Activated T-cell treated with anti-CD3 and anti-CD28 coated beads, Interleukin-2, amount 50 U/mL, for 48 hours (primary cell): ENCODE data around the gene ELAPOR1.
A peak's percentile ranks its signal among the peaks of the same experiment; 100 is the strongest.

Experiments used
- DNase-seq, 2 experiments: peaks; one replicate each; pipeline ENCODE4 v3.0.0-alpha.2; 2020

ELAPOR1 gene

GRCh38 chr1:109113590-109114341 is at the start of gene ELAPOR1:
Gene ELAPOR1, plus strand, starts transcription at chr1:109114115. Its CDS starts 69 bp downstream, at chr1:109114184.
- DNase-seq: peak; percentile 80 to 83

DNA sequence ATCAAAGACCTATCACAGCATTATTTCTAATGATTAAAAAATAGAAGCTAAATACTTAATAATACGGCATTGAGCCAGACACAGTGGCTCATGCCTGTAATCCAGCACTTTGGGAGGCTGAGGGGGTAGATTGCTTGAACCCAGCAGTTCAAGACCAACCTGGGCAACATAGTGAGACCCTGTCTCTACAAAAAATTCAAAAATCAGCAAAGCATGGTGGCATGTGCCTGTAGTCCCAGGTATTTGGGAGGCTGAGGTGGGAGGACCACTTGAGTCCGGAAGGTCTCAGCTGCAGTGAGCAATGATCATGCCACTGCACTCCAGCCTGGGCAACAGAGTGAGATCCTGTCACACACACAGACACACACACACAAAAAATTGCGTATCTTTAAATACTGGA is 48.8 kb upstream of the ELAPOR1 start:
- no peak for DNase-seq

GRCh38 chr1:109067883-109068282 is 46.0 kb upstream of the ELAPOR1 start:
- DNase-seq: no peak

DNA sequence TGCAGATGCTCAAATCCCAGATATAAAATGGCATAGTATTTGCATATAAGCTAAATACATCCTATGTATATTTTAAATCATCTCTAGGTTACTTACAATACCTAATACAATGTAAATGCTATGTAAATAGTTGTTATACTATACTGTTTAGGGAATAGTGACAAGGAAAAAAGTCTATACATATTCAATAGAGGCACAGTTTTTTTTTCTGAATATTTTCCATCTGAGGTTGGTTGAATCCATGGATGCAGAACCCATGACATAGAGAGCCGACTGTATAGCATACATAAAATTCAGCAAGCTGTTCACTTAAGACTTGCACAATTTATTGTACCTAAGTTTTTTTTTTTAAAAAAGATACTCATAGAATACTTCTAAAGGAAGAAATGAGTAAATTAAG is 44.6 kb upstream of the ELAPOR1 start:
- DNase-seq: no peak

DNA sequence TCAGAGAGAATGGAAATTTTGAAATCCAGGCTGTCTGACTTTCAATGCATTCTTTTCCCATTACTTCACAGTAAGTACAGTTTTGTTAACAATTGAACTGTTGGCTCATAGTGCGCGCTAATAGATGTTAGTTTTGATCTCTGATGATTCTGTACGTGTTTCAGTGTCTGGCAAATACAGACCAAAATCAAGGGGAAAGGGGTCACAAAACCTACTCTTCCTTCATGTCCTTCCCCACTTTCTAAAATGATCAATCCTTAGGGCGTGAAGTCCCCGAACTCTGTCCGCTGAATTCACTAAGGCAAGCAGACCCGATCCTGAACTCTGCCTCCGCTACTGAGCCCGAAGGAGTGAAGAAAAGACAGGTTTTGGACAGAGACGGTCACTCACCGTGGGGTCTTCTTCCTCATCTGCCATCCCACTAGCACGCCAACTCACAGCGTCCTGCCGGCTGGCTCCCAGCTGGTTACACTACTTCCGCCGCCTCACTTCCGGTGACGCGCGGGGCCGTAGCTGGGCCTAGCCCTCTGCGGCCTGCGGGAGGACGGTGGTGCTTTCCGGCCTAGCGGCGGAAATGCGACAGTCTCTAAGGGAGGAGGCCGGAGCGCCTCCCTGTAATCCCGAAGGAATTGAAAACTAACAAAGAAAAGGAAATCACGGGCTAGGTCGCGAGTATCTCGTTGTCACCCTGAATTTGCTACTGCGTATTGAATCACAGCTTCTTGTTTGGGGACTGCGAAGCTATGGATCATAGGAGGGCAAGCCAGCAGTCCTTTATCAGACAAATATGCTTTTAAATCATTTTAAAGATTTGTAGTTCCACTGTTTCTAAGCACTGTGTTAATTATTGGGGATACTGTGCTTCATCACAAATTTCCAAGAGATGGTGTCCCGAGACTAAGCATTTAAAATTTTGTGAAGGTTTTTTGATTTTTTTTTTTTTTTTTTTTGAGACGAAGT is 38.1 kb upstream of the ELAPOR1 start, which contains the start of gene TAF13:
TAF13 (minus strand) TSS at position 473 of the 960 bp plus-strand sequence; CDS start at position 417, 56 bp downstream.
- DNase-seq: peak; percentile 91 to 92

- DNase-seq: no peak
Observed at GRCh38 chr1:109078317-109078716, 35.6 kb upstream of the ELAPOR1 start.

DNA sequence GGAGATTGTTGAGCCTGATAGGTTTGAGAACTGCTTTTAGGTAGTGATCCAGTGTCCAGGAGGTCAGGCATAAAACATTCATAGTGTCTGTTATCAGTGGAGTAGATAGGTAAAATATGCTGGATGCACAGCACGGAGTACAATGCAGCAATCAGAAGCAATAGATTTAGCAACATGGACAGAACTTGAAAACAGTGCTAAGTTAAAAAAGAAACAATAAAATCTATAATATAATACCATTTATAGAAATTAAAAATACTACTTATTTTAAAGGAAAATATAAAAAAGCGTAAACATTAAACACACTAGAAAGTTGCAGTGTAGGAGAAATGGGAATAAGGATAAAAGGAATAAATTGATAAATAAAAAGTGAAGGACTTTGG is 34.7 kb upstream of the ELAPOR1 start:
- DNase-seq: no peak

GRCh38 chr1:109080441-109081082 is 33.4 kb upstream of the ELAPOR1 start:
- DNase-seq: no peak

DNA sequence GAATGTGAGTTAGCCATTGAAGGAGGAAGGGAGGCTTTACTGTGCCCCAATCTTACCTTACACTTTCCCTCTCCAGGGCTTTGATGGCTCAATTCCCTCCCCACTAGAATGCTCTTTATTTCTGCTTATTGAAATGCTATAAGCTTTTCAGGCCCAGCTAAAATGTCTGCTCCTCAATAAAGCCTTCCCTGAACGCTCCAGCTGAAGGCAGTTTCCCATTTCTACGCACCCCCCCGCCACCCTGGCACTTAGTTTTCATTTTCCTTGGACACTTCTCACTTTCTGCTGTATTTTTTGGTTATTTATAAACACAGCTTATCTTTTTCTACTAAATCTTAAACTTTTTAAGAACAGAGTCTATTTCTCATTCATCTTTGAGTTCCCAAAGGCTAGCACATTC is 30.4 kb upstream of the ELAPOR1 start:
- DNase-seq: no peak

DNA sequence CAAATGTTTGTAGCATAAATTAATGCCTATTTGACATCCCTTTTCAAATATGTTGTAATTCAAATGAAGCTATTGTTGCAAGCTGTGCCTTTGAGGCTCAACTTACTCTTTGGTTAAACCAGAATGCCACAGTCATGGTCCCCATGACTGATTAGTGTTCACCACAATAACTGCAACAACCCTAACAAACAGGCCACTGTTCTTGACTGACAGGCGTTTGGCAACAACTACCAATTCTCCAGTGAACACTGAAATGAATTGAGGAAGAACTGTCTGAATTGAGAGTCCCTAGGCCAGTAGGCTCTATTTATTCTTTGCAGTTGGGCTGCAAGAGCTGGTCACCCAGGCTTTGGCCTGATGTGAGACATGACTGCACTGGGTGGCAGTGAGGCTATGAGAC is 30.0 kb upstream of the ELAPOR1 start:
- no peak for DNase-seq

DNA sequence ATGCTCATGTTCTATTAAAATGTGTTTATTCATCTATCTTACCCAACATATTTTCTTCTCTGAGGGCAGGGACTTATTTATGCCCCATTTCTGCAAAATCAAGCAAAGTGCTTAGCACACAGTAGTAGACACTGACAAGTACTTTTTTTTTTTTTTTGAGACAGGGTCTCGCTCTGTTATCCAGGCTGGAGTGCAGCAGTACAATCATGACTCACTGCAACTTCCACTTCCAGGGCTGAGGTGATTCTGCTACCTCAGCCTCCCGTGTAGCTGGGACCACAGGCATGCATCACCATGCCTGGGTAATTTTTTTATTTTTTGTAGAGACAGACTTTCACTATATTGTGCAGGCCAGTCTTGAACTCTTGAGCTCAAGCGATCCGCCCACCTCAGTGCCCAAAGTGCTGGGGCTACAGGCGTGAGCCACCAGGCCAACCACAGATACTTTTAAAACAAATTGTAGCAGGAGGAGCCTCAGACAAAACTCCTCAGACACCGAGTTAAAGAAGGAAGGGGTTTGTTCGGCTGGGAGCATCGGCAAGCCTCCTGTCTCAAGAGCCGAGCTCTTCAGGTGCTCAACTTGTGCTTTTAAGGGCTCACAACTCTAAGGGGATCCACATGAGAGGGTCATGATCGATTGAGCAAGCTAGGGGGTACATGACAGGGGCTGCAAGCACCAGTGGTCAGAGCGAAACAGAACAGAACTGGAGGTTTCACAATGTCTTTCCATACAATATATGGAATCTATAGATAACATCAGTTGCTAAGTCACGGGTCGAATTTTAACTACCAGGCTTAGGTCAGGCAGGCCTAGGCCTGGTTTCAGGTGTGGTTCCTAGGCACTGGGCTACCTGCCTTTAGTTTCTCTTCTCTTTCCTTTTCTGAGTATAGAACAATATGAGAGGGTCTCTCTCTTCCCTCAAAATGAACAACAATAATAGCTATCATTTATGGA is 29.1 kb upstream of the ELAPOR1 start:
- no peak for DNase-seq

- peak; percentile 73 to 78 for DNase-seq
Observed at GRCh38 chr1:109089242-109090015, 24.5 kb upstream of the ELAPOR1 start.

DNA sequence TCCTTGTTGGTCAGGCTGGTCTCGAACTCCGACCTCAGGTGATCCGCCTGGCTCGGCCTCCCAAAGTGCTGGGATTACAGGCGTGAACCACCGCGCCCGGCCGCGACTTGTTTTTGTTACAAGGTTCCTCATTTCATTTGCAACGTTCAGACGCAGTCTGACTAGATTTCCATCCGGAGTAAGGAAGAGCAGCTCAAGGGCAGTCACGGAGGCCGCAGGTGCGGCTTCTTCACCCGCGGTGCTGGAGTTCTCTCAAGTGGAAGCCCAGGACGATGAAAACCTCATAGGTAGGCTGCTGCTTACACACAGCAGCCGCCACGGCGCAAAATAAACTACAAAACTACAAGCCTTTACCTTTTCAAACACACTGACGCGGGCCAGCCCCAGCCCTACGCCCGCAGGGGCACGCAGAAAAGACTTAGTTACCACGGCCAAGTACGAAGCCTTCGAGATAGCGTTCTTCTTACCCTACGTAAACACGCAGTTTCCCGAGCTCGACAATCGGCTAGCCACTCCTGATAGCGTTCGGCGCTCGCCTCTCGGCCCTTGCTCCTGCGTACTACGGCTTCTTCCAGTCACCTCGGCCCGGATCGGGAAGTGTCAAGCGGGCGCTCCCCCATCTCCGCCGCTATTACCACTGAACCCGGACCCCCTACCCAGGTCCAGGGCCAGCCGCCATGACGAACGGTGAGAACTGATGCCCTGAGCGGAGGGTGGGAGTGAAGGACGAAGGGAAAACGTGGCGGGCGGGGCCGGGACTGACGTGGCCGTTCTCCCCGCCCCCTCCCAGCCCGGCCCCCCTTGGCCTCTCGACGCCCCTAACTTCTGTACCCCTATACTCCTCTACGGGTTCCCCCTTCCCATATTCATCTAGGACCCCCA is 23.5 kb upstream of the ELAPOR1 start, which contains the start of gene TMEM167B:
TMEM167B (plus strand) TSS at position 569 of the 882 bp plus-strand sequence; CDS start at position 678, 109 bp downstream.
- DNase-seq: peak; percentile 92 to 93

DNA sequence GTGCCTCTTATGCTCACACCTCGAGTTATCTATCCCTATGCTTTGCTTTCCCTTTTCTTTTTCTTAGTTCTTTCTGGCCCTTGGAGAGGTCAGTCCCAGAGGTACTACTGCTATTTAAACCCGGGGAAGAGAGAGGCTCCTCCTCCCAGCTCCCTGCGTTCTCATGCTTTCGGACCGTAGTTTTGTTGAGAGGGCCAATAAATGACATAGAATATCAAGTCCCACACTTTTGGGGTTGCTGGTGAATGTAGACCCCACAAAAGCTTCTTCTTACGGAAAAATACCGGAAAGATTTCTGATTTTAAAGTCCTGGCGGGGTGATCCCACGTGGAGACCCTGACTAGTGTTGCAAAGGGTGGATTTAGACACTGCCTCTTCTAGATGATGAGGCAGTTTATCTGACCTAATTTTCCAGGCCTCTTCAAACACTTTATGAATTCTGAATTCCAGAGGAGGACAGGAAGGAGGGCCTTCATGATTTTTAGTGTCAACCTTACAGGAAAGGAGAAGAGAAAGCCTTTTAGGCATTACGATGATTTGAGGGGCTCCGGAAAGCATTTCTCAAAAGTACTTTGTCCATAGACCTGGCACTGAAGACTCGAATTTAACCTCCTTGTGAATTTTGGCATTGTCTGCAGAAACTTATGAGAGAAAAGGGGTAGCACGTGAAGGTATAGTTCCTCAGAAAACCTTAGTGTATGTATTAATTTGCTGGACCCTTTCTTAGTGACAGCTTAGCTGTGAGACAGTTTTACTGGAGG is 22.7 kb upstream of the ELAPOR1 start:
- no peak for DNase-seq

GRCh38 chr1:109091839-109092193 is 22.1 kb upstream of the ELAPOR1 start:
- no peak for DNase-seq

GRCh38 chr1:109094377-109094803 is 19.5 kb upstream of the ELAPOR1 start:
- DNase-seq: no peak

GRCh38 chr1:109094871-109095270 is 19.0 kb upstream of the ELAPOR1 start:
- DNase-seq: no peak

DNA sequence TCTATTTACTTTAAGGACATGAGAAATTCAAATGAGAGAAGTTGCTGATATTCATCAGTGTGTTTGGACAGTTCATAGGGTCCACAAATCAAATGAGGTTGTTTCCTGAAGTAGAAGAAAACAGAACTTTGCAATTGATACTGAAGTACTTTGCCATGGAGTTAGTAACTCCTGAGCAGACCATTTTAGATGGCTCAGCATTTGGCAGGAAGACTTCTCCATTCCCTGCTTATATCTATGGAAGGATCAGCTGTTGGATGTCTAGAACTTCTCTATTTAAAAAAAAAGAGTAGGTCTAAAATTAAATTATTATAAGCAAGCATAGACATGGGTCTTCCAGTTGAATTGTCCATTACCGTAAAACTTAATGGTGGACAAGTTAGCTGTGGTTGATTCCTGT is 18.3 kb upstream of the ELAPOR1 start:
- DNase-seq: no peak

DNA sequence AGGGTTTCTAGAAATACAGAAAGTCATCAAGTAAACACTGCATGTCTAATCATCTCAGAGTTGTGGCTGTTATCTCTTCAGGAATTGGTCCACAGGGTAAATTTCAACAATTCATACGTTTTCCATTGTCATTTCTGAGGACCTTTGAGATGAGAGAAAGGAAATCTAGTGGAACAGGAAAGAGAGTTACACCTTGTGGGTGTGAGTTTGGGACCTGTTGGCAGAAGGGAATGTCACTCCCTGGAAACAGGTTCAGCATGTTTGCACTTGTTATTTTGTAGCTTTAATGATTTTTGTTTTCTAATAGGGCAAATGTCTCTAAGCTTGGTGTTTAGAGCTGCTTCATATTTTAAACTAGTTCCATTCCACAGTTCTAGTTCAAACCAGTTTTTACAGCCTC is 17.8 kb upstream of the ELAPOR1 start:
- DNase-seq: no peak
